Suprapubic skin (tissue), 4 donors: ENCODE measurements around the gene PCDH15.

ENCODE experiments used
- EP300 ChIP-seq: sonication (generic); formaldehyde crosslinking; IDR thresholded peaks from one replicate; pipeline ENCODE4 v1.6.1; 2017; ENCODE audit warnings: antibody characterized with exemption
- POLR2A ChIP-seq, 2 donors: fragments of 450-650 bp; IDR thresholded peaks; one replicate each; pipeline ENCODE4 v1.6.1; 2017; ENCODE audit warnings: antibody characterized with exemption in 2 of 2, mild to moderate bottlenecking in 2 of 2, moderate library complexity in 2 of 2
- POLR2AphosphoS5 ChIP-seq, 3 donors: sonication (generic); formaldehyde crosslinking; IDR thresholded peaks; one replicate each; pipeline ENCODE4 v1.6.1; 2017; ENCODE audit warnings: antibody characterized with exemption in 3 of 3
- TF ChIP-seq, protein P1 (sequence below), 2 donors: fragments of 200-600 bp in 1 of 2; fragments of 450-650 bp in 1 of 2; sonication (generic) in 1 of 2; IDR thresholded peaks; one replicate each; pipeline ENCODE4 v1.5.1; 2016 to 2019; ENCODE audit warnings: antibody characterized with exemption in 2 of 2, mild to moderate bottlenecking in 1 of 2, moderate library complexity in 1 of 2

DNA sequence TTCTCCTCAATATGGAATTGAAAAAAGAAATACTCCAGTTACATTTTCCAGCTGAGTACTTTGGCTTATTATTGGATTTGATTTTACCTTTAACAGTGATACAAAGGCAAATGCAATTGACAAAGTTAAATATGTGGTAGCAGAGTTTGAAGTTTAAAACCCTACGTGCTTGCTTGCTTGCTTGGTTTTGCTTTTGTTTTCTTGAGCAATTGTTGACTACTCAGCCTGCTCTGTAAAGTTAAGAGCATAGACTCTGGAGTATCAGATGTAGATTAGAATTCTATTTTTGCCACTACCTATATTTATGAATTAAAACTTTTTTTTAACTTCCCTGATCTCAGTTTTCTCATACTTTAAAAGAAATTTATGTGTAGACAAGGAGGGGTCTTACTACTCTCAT is 51.4 kb downstream of the PCDH15 start:
- TF ChIP-seq, protein P1, sequence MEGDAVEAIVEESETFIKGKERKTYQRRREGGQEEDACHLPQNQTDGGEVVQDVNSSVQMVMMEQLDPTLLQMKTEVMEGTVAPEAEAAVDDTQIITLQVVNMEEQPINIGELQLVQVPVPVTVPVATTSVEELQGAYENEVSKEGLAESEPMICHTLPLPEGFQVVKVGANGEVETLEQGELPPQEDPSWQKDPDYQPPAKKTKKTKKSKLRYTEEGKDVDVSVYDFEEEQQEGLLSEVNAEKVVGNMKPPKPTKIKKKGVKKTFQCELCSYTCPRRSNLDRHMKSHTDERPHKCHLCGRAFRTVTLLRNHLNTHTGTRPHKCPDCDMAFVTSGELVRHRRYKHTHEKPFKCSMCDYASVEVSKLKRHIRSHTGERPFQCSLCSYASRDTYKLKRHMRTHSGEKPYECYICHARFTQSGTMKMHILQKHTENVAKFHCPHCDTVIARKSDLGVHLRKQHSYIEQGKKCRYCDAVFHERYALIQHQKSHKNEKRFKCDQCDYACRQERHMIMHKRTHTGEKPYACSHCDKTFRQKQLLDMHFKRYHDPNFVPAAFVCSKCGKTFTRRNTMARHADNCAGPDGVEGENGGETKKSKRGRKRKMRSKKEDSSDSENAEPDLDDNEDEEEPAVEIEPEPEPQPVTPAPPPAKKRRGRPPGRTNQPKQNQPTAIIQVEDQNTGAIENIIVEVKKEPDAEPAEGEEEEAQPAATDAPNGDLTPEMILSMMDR (IDR thresholded peaks at IDR 0.05) = no peak
- no peak for TF ChIP-seq POLR2A (IDR thresholded peaks at IDR 0.05)
- TF ChIP-seq POLR2AphosphoS5 (IDR thresholded peaks at IDR 0.05) = no peak
- no peak for TF ChIP-seq EP300
